CD4-positive, alpha-beta T cell (primary cell): ENCODE measurements around the gene ACAD11. TPM values are rescaled to one million over a fixed set of nuclear protein-coding genes. Genes with fewer than 3 reads are reported as not detected.

Source experiments
- ATAC-seq: fragments of 200-7000 bp; cut with Tn5 transposase; one replicate; pipeline ENCODE4 v1.10.0; 2022; ENCODE audit warnings: mild to moderate bottlenecking; ENCODE audit not compliant: poor library complexity
- CTCF ChIA-PET: fragments of 350-600 bp; sonication (Branson Sonifier 250); formaldehyde crosslinking; loops from one replicate; lab custom pipeline; 2021; ENCODE audit warnings: antibody characterized with exemption, inconsistent platforms; lab: Charles Lee
- POLR2A ChIA-PET: fragments of 350-600 bp; sonication (Branson Sonifier 250); formaldehyde crosslinking; loops from one replicate; lab custom pipeline; 2021; ENCODE audit warnings: antibody characterized with exemption, inconsistent platforms; lab: Charles Lee
- DNase-seq, 14 experiments: peaks; one replicate each; pipeline ENCODE4 v3.0.0-alpha.2; 2013 to 2020; ENCODE audit warnings: mixed read lengths in 2 of 14
- H3K27ac ChIP-seq, 2 donors: one replicate each; pipeline versions ENCODE4 v1.5.1 to v1.7.0; 2013; ENCODE audit warnings: low read length in 2 of 2, low read depth in 1 of 2, mild to moderate bottlenecking in 1 of 2
- H3K27me3 ChIP-seq, 2 experiments: 1 replicate in 1 of 2; 2 replicates in 1 of 2; pipeline versions ENCODE4 v1.6.1 to v1.7.0; 2013; ENCODE audit warnings: low read length in 2 of 2, control low read depth in 1 of 2, mild to moderate bottlenecking in 1 of 2, moderate library complexity in 1 of 2; ENCODE audit not compliant: insufficient read depth in 2 of 2, control insufficient read depth in 1 of 2
- H3K36me3 ChIP-seq: one replicate; pipeline ENCODE4 v1.6.1; 2013; ENCODE audit warnings: low read length, control low read depth; ENCODE audit not compliant: insufficient read depth
- H3K4me1 ChIP-seq: one replicate; pipeline ENCODE4 v1.6.1; 2013; ENCODE audit warnings: low read length, control low read depth; ENCODE audit not compliant: insufficient read depth
- H3K4me3 ChIP-seq: one replicate; pipeline ENCODE4 v1.5.1; 2013; ENCODE audit warnings: mild to moderate bottlenecking, low read length, moderate library complexity
- H3K9me3 ChIP-seq, 2 experiments: 1 replicate in 1 of 2; 2 replicates in 1 of 2; pipeline versions ENCODE4 v1.6.1 to v1.7.0; 2013; ENCODE audit warnings: low read length in 2 of 2, mild to moderate bottlenecking in 2 of 2, control low read depth in 1 of 2, moderate library complexity in 1 of 2; ENCODE audit not compliant: control insufficient read depth in 1 of 2, insufficient read depth in 1 of 2
- H3K27ac Mint-ChIP-seq: one replicate; pipeline ENCODE4 v1.8.0; 2020; ENCODE audit warnings: mixed read lengths
- H3K27me3 Mint-ChIP-seq: one replicate; pipeline ENCODE4 v1.8.0; 2021; ENCODE audit warnings: mixed read lengths
- H3K36me3 Mint-ChIP-seq: one replicate; pipeline ENCODE4 v1.8.0; 2021; ENCODE audit warnings: low read depth, mixed read lengths
- H3K4me1 Mint-ChIP-seq: one replicate; pipeline ENCODE4 v1.8.0; 2021; ENCODE audit warnings: low read depth, mixed read lengths
- H3K4me3 Mint-ChIP-seq: one replicate; pipeline ENCODE4 v1.8.0; 2020; ENCODE audit warnings: mild to moderate bottlenecking, mixed read lengths
- H3K9me3 Mint-ChIP-seq: one replicate; pipeline ENCODE4 v1.8.0; 2020; ENCODE audit warnings: mixed read lengths
- CTCF ChIP-seq: fragments of 200-600 bp; IDR thresholded peaks from one replicate; pipeline ENCODE4 v1.8.0; 2022; ENCODE audit warnings: antibody characterized with exemption, mild to moderate bottlenecking
- intact Hi-C, 2 experiments: fragments of 100-400 bp; cut with DNase I in 1 of 2; cut with micrococcal nuclease in 1 of 2; formaldehyde crosslinking; loops; one replicate each; pipeline versions ENCODE4 v1.15.1 to v1.9.0; 2023 to 2025; cut with DNase I, micrococcal nuclease
- total RNA-seq, 174 experiments: library from RNA in 2 of 174; stranded (reverse) in 2 of 174; gene quantifications; one replicate each; pipeline ENCODE4 v1.2.3 and lab custom pipeline; 2021 to 2026

Gene ACAD11
- total RNA-seq, 2 experiments from 2014 or later = 26.6 to 27.9 TPM

GRCh38 chr3:132537297-132537696 lies 122.3 kb downstream of the ACAD11 start:
- no peaks in the 10 kb centered on the region for H3K9me3 ChIP-seq
- H3K27me3 ChIP-seq = no peaks in the 10 kb centered on the region
- Mint-ChIP-seq H3K4me1 (no peaks in the 10 kb centered on the region), H3K27me3 (no peaks in the 10 kb centered on the region), H3K4me3 (no peak overlapping the region), H3K36me3 (peaks cover 73% of the 10 kb centered on the region), H3K27ac (no peak overlapping the region), H3K9me3 (no peaks in the 10 kb centered on the region)
- POLR2A ChIA-PET = no interaction called here
- ATAC-seq (no peak), DNase-seq (no peak)
- no peaks in the 10 kb centered on the region for H3K4me1 ChIP-seq
- CTCF ChIA-PET = interaction anchor here (0.8 kb wide), 1 partner anchor 105 kb away, joined by 3 read pairs; no protein-coding TSS in a partner anchor
- H3K27ac ChIP-seq = no peak overlapping the region
- no peak for TF ChIP-seq CTCF
- H3K36me3 ChIP-seq = peaks cover 62% of the 10 kb centered on the region
- intact Hi-C loops = no loop called here
- no peak overlapping the region for H3K4me3 ChIP-seq

- H3K9me3 Mint-ChIP-seq = no peaks in the 10 kb centered on the region
- CTCF ChIA-PET = interaction anchor here (0.8 to 1.7 kb wide), 10 partner anchors 9 to 105 kb away, joined by 3 to 11 read pairs (median 4); no protein-coding TSS in a partner anchor
- ATAC-seq = no peak
- H3K27ac Mint-ChIP-seq = no peak overlapping the region
- Histone ChIP-seq H3K27me3 (no peaks in the 10 kb centered on the region), H3K4me3 (no peak overlapping the region), H3K9me3 (no peaks in the 10 kb centered on the region), H3K4me1 (no peaks in the 10 kb centered on the region), H3K36me3 (peaks cover 68% of the 10 kb centered on the region), H3K27ac (no peak overlapping the region)
- intact Hi-C loops = loop anchor here in 1 of 2 experiments (1.0 kb wide), 1 partner anchor 106 kb away; no protein-coding TSS in a partner anchor
- TF ChIP-seq CTCF = no peak
- no peaks in the 10 kb centered on the region for H3K27me3 Mint-ChIP-seq
- H3K4me1 Mint-ChIP-seq = no peaks in the 10 kb centered on the region
- H3K36me3 Mint-ChIP-seq = peaks cover 80% of the 10 kb centered on the region
- POLR2A ChIA-PET = no interaction called here
- DNase-seq = no peak
- H3K4me3 Mint-ChIP-seq = no peak overlapping the region
These were observed 123.0 kb downstream of the ACAD11 start for GRCh38 chr3:132536442-132537153.

DNA sequence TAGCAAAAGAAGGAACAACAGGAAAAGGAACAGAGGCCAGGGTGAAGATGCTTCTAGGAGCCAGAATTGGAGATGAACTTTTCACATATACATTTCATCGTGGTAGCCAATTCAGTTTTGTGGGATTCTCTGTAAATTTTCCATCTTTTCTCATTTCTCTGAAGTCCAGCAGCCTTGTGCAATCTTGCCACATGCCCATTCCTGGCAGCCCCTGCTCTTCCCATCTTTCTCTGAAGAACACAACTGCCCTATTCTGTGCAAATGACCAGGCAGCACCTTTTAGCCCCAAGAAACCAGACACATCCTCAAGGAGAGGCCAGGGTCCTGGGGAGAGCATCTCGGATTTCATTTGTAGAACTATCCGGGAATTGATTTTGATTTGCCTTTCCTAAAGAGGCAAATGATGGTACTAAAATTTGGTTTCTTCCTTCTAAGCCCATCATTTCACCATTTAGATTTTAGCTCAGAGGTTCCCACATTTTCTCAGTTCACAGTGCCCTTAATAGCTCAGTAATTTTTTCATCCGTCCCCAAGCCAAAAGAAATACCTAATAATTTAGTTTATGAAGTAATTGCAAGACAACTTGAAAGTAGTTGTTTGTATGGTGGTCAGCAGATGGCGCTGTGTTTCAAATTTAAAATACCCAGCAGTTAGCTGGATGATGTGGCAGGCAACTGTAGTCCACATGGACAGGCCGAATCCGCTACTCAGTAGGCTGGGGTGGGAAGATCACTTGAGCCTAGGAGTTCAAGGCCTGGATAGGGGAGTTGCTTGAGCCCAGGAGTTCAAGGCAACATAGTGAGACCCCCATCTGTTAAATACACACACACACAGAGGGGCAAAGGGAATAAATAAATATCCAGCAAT lies 123.8 kb downstream of the ACAD11 start:
- Histone ChIP-seq H3K4me1 (no peaks in the 10 kb centered on the region), H3K27ac (no peak overlapping the region), H3K9me3 (no peaks in the 10 kb centered on the region), H3K27me3 (no peaks in the 10 kb centered on the region), H3K4me3 (no peak overlapping the region), H3K36me3 (peaks cover 70% of the 10 kb centered on the region)
- intact Hi-C loops = loop anchor here (1.0 to 2.0 kb wide), 2 partner anchors 106 to 107 kb away; no protein-coding TSS in a partner anchor
- DNase-seq (peak; percentile 1 to 72 (median 34)), ATAC-seq (peak; percentile 49)
- peak; percentile 84 for TF ChIP-seq CTCF
- Mint-ChIP-seq H3K4me1 (no peaks in the 10 kb centered on the region), H3K27me3 (no peaks in the 10 kb centered on the region), H3K36me3 (peaks cover 82% of the 10 kb centered on the region), H3K4me3 (no peak overlapping the region), H3K9me3 (no peaks in the 10 kb centered on the region), H3K27ac (no peak overlapping the region)
- ChIA-PET POLR2A (no interaction called here), CTCF (interaction anchor here (0.8 to 1.7 kb wide), 11 partner anchors 9 to 106 kb away, joined by 3 to 11 read pairs (median 4); no protein-coding TSS in a partner anchor)
